Raji (cell line): Measurements from ENCODE around the gene GSAP.

ENCODE experiments used
- POLR2A ChIP-seq: IDR thresholded peaks from 2 replicates; pipeline ENCODE4 v1.6.1; 2011; ENCODE audit warnings: low read depth, low read length, control low read depth; ENCODE audit not compliant: insufficient read depth

GSAP gene

GRCh38 chr7:77328669-77329068 lies 87.5 kb downstream of the GSAP start:
- no peak for TF ChIP-seq POLR2A

GRCh38 chr7:77327932-77328628 lies 88.1 kb downstream of the GSAP start:
- no peak for TF ChIP-seq POLR2A

- no peak for TF ChIP-seq POLR2A
These were observed 88.8 kb downstream of the GSAP start for GRCh38 chr7:77327067-77327931.

- TF ChIP-seq POLR2A, result no peak
These were observed 90.0 kb downstream of the GSAP start for GRCh38 chr7:77326131-77326530.

GRCh38 chr7:77321300-77321699 lies 94.8 kb downstream of the GSAP start:
- no peak for TF ChIP-seq POLR2A

GRCh38 chr7:77320714-77321113 lies 95.4 kb downstream of the GSAP start:
- TF ChIP-seq POLR2A, result no peak

- TF ChIP-seq POLR2A, result no peak
These were observed 96.0 kb downstream of the GSAP start for GRCh38 chr7:77320137-77320536.

- no peak for TF ChIP-seq POLR2A
These were observed 98.1 kb downstream of the GSAP start for GRCh38 chr7:77318019-77318418.

GRCh38 chr7:77316219-77316978 lies 99.8 kb downstream of the GSAP start:
- no peak for TF ChIP-seq POLR2A

- TF ChIP-seq POLR2A, result no peak
These were observed 101.0 kb downstream of the GSAP start for GRCh38 chr7:77315182-77315591.

GRCh38 chr7:77313876-77314480 lies 102.2 kb downstream of the GSAP start:
- no peak for TF ChIP-seq POLR2A

GRCh38 chr7:77313085-77313484 lies 103.1 kb downstream of the GSAP start:
- no peak for TF ChIP-seq POLR2A

GRCh38 chr7:77310982-77311381 lies 105.2 kb downstream of the GSAP start:
- TF ChIP-seq POLR2A, result no peak

- no peak for TF ChIP-seq POLR2A
These were observed 106.4 kb downstream of the GSAP start for GRCh38 chr7:77309714-77310220.

GRCh38 chr7:77308792-77309191 lies 107.4 kb downstream of the GSAP start:
- TF ChIP-seq POLR2A, result no peak
